Stimulated activated memory B cell treated with anti-CD40 and anti-IgM and Interleukin-4, amounts not matched to agents 10 μg/mL and 1 μg/mL and 100 μg/mL, for 72 hours (primary cell): ENCODE results near the gene EBF4.

Source experiments
- ATAC-seq: fragments of 150-1000 bp; cut with Tn5 transposase; 2 replicates; pipeline ENCODE4 v1.10.0; 2021
- H3K27ac Mint-ChIP-seq: one replicate; pipeline ENCODE4 v1.8.0; 2022; ENCODE audit warnings: mild to moderate bottlenecking, mixed read lengths
- H3K27me3 Mint-ChIP-seq: one replicate; pipeline ENCODE4 v1.8.0; 2022; ENCODE audit warnings: mixed read lengths
- H3K36me3 Mint-ChIP-seq: one replicate; pipeline ENCODE4 v1.8.0; 2022; ENCODE audit warnings: mixed read lengths
- H3K4me1 Mint-ChIP-seq: one replicate; pipeline ENCODE4 v1.8.0; 2022; ENCODE audit warnings: mixed read lengths
- H3K4me3 Mint-ChIP-seq: one replicate; pipeline ENCODE4 v1.8.0; 2022; ENCODE audit warnings: mild to moderate bottlenecking, moderate library complexity, mixed read lengths
- H3K9me3 Mint-ChIP-seq: one replicate; pipeline ENCODE4 v1.8.0; 2022; ENCODE audit warnings: mixed read lengths

The EBF4 gene

GRCh38 chr20:2703716-2704475 is 11.3 kb downstream of the EBF4 start:
- Mint-ChIP-seq H3K27me3 (peaks cover 56% of the 10 kb centered on the region), H3K36me3 (no peaks in the 10 kb centered on the region), H3K27ac (no peak overlapping the region), H3K4me1 (no peaks in the 10 kb centered on the region), H3K9me3 (no peaks in the 10 kb centered on the region), H3K4me3 (no peak overlapping the region)
- ATAC-seq, result no peak

DNA sequence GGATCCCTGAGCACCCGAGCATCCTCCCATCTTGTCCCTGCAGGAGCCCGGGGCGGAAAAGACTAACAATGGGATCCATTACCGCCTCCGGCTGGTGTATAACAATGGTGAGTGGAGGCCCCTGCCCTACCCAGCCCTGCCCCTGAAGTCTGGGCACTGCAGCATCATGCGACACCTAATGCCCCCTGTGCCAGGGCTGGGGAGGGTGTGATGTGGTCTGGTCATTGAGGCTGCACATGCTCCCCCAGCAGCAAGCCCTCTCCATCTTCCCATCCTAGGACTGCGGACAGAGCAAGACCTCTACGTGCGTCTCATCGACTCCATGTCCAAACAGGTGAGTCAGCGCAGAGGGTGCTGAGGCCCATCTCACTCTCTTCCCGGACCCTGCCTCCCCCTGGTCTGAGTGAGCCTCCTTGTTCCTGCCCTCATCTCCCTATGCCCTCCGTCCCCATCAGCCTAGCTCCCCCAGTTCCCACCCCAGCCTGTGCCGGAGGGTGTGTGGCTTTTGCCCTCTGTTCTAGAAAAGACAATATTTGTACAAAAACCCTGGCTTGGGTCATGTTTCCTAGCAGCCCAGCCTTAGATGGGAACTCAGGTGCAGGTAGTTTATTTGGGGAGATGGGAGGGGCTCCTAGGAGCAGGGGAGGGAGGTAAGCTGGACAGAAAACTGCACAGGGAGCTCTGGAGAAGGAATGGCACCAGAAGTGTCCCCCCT is 13.5 kb downstream of the EBF4 start:
- Mint-ChIP-seq H3K36me3 (no peaks in the 10 kb centered on the region), H3K9me3 (no peaks in the 10 kb centered on the region), H3K4me1 (no peaks in the 10 kb centered on the region), H3K27me3 (peaks cover 51% of the 10 kb centered on the region), H3K27ac (no peak overlapping the region), H3K4me3 (no peak overlapping the region)
- no peak for ATAC-seq

DNA sequence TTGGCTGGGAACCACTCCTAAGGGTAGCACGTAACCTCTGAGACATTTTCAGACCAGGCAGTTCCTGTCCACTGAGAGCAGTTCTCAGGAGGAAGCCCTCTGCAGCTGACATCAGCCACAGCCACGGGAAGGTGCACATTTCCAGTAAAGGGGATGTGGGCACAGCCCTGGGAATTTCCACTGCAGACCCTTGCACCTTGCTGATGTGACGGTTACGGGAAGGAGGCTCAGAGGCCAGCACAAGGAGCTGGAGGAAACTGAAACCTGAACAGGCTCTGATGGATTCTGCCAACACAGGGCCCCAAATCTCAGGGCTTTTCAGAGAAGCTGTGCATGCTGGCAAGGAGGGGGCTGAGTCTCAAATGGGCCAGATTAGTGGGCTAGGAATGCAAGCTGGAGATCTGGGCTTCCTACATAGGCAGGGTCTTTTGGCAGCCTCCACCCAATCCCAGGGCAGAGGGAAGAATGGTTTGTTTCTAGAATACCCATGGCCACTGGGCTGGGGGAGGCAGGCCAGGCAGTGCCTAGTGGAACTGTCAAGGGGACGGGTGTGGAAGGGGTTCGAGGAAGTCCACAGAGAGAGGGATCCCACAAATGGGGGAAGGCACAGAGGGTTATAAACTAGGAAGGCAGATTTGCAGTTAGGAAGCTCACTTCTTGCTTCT is 14.2 kb downstream of the EBF4 start:
- Mint-ChIP-seq H3K27ac (no peak overlapping the region), H3K9me3 (no peaks in the 10 kb centered on the region), H3K27me3 (peaks cover 44% of the 10 kb centered on the region), H3K4me1 (no peaks in the 10 kb centered on the region), H3K36me3 (no peaks in the 10 kb centered on the region), H3K4me3 (no peak overlapping the region)
- peak; percentile 52 for ATAC-seq

- no peaks in the 10 kb centered on the region for H3K4me1 Mint-ChIP-seq
- no peak for ATAC-seq
- H3K27ac Mint-ChIP-seq, result no peak overlapping the region
- peaks cover 40% of the 10 kb centered on the region for H3K27me3 Mint-ChIP-seq
- no peaks in the 10 kb centered on the region for H3K9me3 Mint-ChIP-seq
- H3K4me3 Mint-ChIP-seq, result no peak overlapping the region
- H3K36me3 Mint-ChIP-seq, result no peaks in the 10 kb centered on the region
Measured at GRCh38 chr20:2707353-2708072, 14.9 kb downstream of the EBF4 start.

GRCh38 chr20:2708073-2708415 is 15.5 kb downstream of the EBF4 start:
- no peak overlapping the region for H3K27ac Mint-ChIP-seq
- ATAC-seq, result no peak
- H3K4me3 Mint-ChIP-seq, result no peak overlapping the region
- no peaks in the 10 kb centered on the region for H3K4me1 Mint-ChIP-seq
- H3K9me3 Mint-ChIP-seq, result no peaks in the 10 kb centered on the region
- H3K36me3 Mint-ChIP-seq, result no peaks in the 10 kb centered on the region
- peaks cover 40% of the 10 kb centered on the region for H3K27me3 Mint-ChIP-seq

- Mint-ChIP-seq H3K36me3 (no peaks in the 10 kb centered on the region), H3K27me3 (peaks cover 40% of the 10 kb centered on the region), H3K4me3 (no peak overlapping the region), H3K4me1 (no peaks in the 10 kb centered on the region), H3K27ac (no peak overlapping the region), H3K9me3 (no peaks in the 10 kb centered on the region)
- ATAC-seq, result no peak
Measured at GRCh38 chr20:2708665-2709064, 16.1 kb downstream of the EBF4 start.

DNA sequence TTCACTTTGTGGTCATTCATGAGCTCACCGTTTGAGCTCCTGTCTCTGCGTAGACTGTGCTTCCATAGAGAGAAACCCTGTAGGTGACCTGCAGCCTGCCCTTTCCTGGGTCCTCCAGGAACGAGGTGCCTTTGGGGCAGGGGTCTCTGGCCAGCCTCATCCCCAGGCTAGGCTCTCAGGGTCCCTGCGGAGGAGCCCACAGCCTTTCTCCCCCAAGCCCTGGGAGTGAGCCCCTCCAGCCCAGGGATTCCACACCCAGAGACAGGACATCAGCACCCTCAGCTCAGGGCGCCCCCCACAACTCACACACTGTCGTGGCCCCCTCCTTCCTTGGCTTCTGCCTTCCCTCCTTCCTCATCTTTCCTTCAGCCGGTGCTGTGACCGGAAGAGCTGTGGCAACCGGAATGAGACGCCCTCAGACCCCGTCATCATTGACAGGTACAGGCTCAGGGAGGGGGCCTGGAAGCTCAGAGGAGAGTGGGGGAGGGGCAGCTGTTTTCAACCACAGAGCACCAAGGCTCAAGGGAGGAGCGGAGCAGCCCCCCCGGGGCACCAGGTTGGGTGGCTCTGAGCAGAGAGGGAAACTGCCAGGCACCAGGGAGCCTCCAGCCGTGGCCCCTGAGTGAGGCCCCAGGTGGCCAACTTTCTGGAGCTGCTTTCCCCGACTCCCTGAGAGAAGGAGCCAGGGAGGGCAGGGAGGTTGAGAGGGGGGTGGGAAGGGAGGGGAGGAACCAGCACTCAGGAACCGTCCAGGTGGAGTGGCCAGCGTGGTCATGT is 16.8 kb downstream of the EBF4 start:
- H3K4me3 Mint-ChIP-seq, result no peak overlapping the region
- ATAC-seq, result no peak
- H3K36me3 Mint-ChIP-seq, result no peaks in the 10 kb centered on the region

DNA sequence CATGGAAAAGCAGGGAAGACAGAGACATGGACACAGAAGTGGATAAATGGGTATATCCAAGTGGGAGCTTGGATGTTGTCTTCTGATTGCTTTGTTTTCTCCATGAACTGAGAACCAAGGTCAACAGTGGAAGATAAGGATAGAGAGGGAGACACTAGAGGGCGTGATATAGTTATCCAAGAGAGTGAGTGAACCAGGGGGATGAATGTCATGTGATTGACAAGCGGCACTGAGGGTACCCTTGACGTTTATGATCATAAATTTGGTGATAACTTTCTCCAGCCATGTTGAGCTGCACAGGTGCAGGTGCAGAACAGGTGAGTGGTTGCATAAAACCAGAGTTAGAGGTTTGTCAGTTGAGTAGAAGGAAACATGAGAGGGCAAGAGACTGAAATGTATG is 20.7 kb downstream of the EBF4 start:
- no peaks in the 10 kb centered on the region for H3K9me3 Mint-ChIP-seq
- H3K4me3 Mint-ChIP-seq, result no peak overlapping the region
- no peaks in the 10 kb centered on the region for H3K36me3 Mint-ChIP-seq
- no peaks in the 10 kb centered on the region for H3K4me1 Mint-ChIP-seq
- H3K27me3 Mint-ChIP-seq, result peaks cover 8% of the 10 kb centered on the region
- no peak overlapping the region for H3K27ac Mint-ChIP-seq
- ATAC-seq, result peak; percentile 43

More for the DNA sequence above, 16.8 kb downstream of the EBF4 start:
- Mint-ChIP-seq H3K9me3 (no peaks in the 10 kb centered on the region), H3K27me3 (peaks cover 37% of the 10 kb centered on the region), H3K27ac (no peak overlapping the region), H3K4me1 (no peaks in the 10 kb centered on the region)

DNA sequence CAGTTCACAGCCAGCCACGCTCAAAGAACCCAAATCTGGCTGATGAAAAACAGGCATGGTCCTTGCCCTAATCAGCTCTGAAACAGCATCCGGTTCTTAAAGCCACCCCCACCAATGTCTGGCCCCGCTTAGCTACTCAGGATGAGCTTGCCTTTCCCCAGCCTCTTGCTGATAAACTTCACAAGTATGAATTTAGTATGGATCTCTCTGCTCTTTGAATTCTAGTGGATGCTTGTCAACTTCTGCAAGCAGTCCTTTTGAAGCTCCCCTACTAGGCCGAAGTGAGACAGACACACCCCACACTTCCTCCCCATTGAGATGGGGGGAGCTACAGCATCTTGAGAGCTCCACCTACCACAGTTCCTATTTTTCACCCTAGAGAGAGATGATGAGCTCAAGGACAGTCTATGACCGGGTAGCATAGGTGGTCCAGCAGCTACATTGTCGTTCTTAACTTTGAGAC is 36.7 kb downstream of the EBF4 start:
- H3K4me1 Mint-ChIP-seq, result peaks cover 7% of the 10 kb centered on the region
- H3K36me3 Mint-ChIP-seq, result peaks cover 20% of the 10 kb centered on the region
- no peak overlapping the region for H3K4me3 Mint-ChIP-seq
- H3K27ac Mint-ChIP-seq, result no peak overlapping the region
- peak; percentile 60 for ATAC-seq
- peaks cover 15% of the 10 kb centered on the region for H3K9me3 Mint-ChIP-seq
- peaks cover 70% of the 10 kb centered on the region for H3K27me3 Mint-ChIP-seq

DNA sequence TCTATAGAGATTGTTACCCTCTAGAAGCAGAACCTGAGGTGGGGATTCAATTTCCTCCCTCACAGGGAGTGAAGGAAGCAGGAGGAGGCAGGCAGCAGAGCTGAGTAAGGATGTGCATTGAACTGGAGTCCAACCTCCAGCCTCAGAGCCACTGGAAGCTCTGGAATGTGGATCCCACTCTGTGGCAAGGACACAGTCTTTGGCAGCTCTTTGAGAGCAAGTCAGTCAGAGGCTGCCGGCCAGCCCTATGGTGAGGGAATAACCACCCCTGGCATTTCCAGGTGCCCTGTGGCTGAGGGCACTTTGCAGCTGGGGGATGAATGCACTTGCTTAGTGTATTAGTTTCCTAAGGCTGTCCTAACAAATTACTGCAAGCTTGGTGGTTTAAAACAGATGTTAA is 37.2 kb downstream of the EBF4 start:
- Mint-ChIP-seq H3K9me3 (peaks cover 15% of the 10 kb centered on the region), H3K27me3 (peaks cover 70% of the 10 kb centered on the region), H3K36me3 (peaks cover 20% of the 10 kb centered on the region), H3K4me1 (peaks cover 7% of the 10 kb centered on the region), H3K4me3 (no peak overlapping the region), H3K27ac (no peak overlapping the region)
- ATAC-seq, result no peak

- Mint-ChIP-seq H3K9me3 (peaks cover 12% of the 10 kb centered on the region), H3K4me3 (no peak overlapping the region), H3K27ac (no peak overlapping the region), H3K4me1 (no peaks in the 10 kb centered on the region), H3K27me3 (peaks cover 79% of the 10 kb centered on the region), H3K36me3 (peaks cover 15% of the 10 kb centered on the region)
- no peak for ATAC-seq
Measured at GRCh38 chr20:2734899-2735298, 42.3 kb downstream of the EBF4 start.

DNA sequence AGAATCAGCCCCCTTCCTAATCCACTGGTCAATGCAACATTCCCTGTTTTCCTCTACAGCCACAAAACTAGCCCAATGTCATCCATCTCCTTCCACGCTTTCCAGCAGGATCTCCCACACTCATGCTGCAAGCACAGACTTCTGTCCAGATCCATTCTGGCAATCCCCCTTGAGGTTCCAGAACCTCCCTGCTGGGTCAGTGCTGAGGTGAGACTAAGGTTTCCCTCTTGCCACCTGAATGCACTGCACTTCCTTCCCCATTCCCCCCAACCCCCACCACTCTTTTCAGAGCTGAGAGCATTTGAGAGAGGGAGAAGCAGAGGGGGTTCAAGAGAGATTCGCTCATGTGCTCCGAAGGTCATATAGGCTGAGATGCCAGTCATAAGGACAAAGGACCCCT is 43.9 kb downstream of the EBF4 start:
- ATAC-seq, result no peak
- Mint-ChIP-seq H3K4me1 (no peaks in the 10 kb centered on the region), H3K4me3 (no peak overlapping the region), H3K27me3 (peaks cover 76% of the 10 kb centered on the region), H3K9me3 (peaks cover 12% of the 10 kb centered on the region), H3K36me3 (peaks cover 15% of the 10 kb centered on the region), H3K27ac (no peak overlapping the region)

DNA sequence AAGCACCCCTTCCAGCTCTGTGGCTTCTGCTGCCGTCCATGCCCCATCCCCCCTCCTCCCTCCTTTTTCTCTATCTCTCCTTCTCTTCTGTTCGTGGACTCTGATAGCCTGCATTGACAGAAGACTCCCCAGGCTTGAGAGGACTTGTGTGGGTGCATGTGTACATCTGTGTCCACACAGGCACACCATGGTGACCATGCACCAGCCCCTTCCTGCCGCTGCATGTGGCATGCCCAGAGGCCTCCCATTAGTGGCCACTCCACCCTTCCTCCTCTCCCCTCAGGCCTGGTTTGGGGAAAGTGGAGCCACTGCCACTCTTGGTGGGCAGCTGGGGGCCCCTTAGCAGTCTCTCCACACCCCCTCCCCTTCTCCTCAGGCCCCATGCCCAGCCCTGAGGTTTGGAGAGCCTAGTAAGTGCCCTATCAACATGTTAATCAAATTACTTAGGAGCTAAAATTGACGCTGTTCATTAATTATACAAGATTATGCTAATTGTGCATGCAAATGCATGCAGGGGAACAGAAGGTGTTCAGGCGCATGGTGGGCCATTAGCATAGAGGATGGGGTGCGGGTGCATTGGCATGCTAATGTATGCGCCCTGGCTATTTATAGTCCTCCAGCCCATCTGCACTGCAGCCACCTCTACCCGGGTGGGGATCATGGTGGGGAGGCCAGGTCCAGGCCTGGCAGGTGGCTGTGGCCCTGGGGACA is 45.9 kb downstream of the EBF4 start:
- Mint-ChIP-seq H3K9me3 (peaks cover under 1% of the 10 kb centered on the region), H3K27ac (no peak overlapping the region), H3K27me3 (peaks cover 71% of the 10 kb centered on the region), H3K4me3 (no peak overlapping the region), H3K4me1 (peaks cover 7% of the 10 kb centered on the region), H3K36me3 (peaks cover 2% of the 10 kb centered on the region)
- no peak for ATAC-seq

DNA sequence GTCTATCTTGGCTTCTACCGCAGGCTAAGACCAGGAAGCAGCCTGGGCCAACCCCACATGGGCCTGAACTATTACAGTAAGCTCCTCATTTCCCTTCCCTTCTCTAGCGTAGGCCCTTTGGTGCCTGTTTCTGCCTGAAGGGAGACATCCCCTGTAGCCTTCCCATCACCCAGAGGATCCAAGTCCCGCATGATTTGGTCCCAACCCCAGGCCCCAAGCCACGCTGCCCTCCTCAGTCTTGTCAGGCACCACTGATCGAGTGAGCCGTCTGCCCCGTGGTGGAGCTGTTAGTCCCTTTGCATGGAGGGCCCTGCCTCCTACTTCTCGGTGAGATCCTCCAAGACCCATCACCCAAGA is 46.4 kb downstream of the EBF4 start:
- Mint-ChIP-seq H3K27ac (no peak overlapping the region), H3K9me3 (no peaks in the 10 kb centered on the region), H3K4me3 (no peak overlapping the region), H3K4me1 (peaks cover 7% of the 10 kb centered on the region), H3K27me3 (peaks cover 71% of the 10 kb centered on the region), H3K36me3 (no peaks in the 10 kb centered on the region)
- no peak for ATAC-seq
